RWPE1 (cell line): ENCODE results near the gene CDC42EP3.

ENCODE experiments used
- CTCF ChIA-PET: fragments of 350-600 bp; sonication (Branson Sonifier 250); formaldehyde crosslinking; extraction: SDS; loops from one replicate; lab custom pipeline; 2021; lab: Yijun Ruan, JAX
- POLR2A ChIA-PET: fragments of 400-600 bp; formaldehyde crosslinking; extraction: SDS; loops from one replicate; lab custom pipeline; 2020; ENCODE audit warnings: antibody characterized with exemption; ENCODE audit not compliant: low non-redundant PET; lab: Yijun Ruan, JAX
- DNase-seq: peaks from one replicate; pipeline ENCODE4 v3.0.0; 2012; ENCODE audit warnings: low spot score
- H3K27ac ChIP-seq: fragments of 450-650 bp; 2 replicates; pipeline ENCODE4 v1.5.1; 2017
- CTCF ChIP-seq: fragments of 450-650 bp; conservative IDR thresholded peaks from 2 replicates; pipeline ENCODE4 v1.5.1; 2017; ENCODE audit warnings: low read depth, mild to moderate bottlenecking

The CDC42EP3 gene

DNA sequence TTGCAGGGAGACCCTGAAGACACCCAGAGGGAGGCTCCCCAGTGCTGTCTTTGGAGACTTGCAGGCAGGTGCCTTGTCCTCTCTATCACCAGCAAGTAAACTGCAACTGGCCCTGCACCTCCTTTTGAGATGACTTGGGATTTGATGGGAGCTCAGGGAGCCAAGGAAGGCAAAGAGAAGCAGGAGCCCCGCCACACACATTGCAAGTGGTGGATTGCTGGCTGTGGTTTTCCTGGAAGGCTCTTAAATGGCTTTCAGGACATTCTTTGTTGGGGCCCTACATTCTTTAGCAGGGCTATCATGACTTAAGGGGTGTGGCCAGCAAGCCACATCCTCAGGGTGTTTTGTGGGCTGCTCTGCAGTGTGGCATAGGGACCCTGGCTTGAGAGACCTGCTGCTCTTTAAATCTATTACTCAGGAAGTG lies 39.9 kb upstream of the CDC42EP3 start:
- H3K27ac ChIP-seq, result no peak overlapping the region; the same call in 1 of the 2 replicates

GRCh38 chr2:37709111-37709510 lies 37.7 kb upstream of the CDC42EP3 start:
- H3K27ac ChIP-seq, result no peak overlapping the region
- no peak for TF ChIP-seq CTCF
- CTCF ChIA-PET, result no interaction called here
- POLR2A ChIA-PET, result no interaction called here
- no peak for DNase-seq

More for the DNA sequence above, 39.9 kb upstream of the CDC42EP3 start:
- CTCF ChIA-PET, result interaction anchor here (0.6 to 1.4 kb wide), 2 partner anchors 17 to 166 kb away, joined by 3 to 9 read pairs; no protein-coding TSS in a partner anchor
- POLR2A ChIA-PET, result no interaction called here
- peak; percentile 64 for DNase-seq
- no peak for TF ChIP-seq CTCF

- DNase-seq, result no peak
- ChIA-PET POLR2A (no interaction called here), CTCF (interaction anchor here (0.7 kb wide), 1 partner anchor 69 kb away, joined by 3 read pairs; no protein-coding TSS in a partner anchor)
- H3K27ac ChIP-seq, result no peak overlapping the region
- no peak for TF ChIP-seq CTCF
Measured at GRCh38 chr2:37708146-37708545, 36.7 kb upstream of the CDC42EP3 start.

- H3K27ac ChIP-seq, result no peak overlapping the region
- CTCF ChIA-PET, result no interaction called here
- DNase-seq, result no peak
- no peak for TF ChIP-seq CTCF
- POLR2A ChIA-PET, result no interaction called here
Measured at GRCh38 chr2:37707393-37707792, 36.0 kb upstream of the CDC42EP3 start.

GRCh38 chr2:37706334-37707183 lies 35.1 kb upstream of the CDC42EP3 start:
- H3K27ac ChIP-seq, result no peak overlapping the region
- no peak for DNase-seq
- TF ChIP-seq CTCF, result no peak
- ChIA-PET POLR2A (no interaction called here), CTCF (interaction anchor here (0.7 kb wide), 1 partner anchor 310 kb away, joined by 3 read pairs; no protein-coding TSS in a partner anchor)

DNA sequence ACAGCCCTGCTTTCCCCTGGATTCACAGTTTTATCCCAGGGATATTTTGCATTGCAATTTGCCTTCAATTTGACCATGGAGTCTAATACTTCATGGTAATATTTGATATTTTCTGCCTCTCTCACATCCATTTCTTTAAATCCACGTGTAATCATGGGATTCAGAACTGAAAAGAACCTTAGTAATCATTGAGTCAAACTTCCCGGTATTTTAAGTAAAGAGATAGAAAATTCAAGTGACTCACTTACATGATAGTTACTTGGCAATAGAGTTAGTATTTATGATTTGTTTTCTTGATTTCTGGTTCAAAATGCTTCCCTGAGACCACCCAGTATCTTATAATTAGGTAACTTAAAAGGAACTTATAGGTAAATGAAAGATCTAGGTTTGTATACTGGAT lies 33.7 kb upstream of the CDC42EP3 start:
- DNase-seq, result no peak
- ChIA-PET CTCF (no interaction called here), POLR2A (no interaction called here)
- no peak for TF ChIP-seq CTCF
- H3K27ac ChIP-seq, result no peak overlapping the region
